Activated naive CD8-positive, alpha-beta T cell (primary cell): ENCODE measurements around the gene WDR43.

Experiments used
- H3K27ac Mint-ChIP-seq: one replicate; pipeline ENCODE4 v1.8.0; 2021; ENCODE audit warnings: mixed read lengths
- H3K27me3 Mint-ChIP-seq: one replicate; pipeline ENCODE4 v1.8.0; 2021; ENCODE audit warnings: mixed read lengths
- H3K36me3 Mint-ChIP-seq: one replicate; pipeline ENCODE4 v1.8.0; 2021; ENCODE audit warnings: mixed read lengths
- H3K4me1 Mint-ChIP-seq: one replicate; pipeline ENCODE4 v1.8.0; 2021; ENCODE audit warnings: low read depth, mixed read lengths
- H3K4me3 Mint-ChIP-seq: one replicate; pipeline ENCODE4 v1.8.0; 2021; ENCODE audit warnings: mild to moderate bottlenecking, mixed read lengths
- H3K9me3 Mint-ChIP-seq: one replicate; pipeline ENCODE4 v1.8.0; 2021; ENCODE audit warnings: low read depth, mixed read lengths

The WDR43 gene

GRCh38 chr2:28989973-28990372 lies 95.5 kb downstream of the WDR43 start:
- Mint-ChIP-seq H3K27ac (no peak overlapping the region), H3K9me3 (no peaks in the 10 kb centered on the region), H3K4me3 (no peak overlapping the region), H3K36me3 (no peaks in the 10 kb centered on the region), H3K27me3 (no peaks in the 10 kb centered on the region), H3K4me1 (no peaks in the 10 kb centered on the region)

GRCh38 chr2:28990445-28990844 lies 96.0 kb downstream of the WDR43 start:
- Mint-ChIP-seq H3K4me1 (no peaks in the 10 kb centered on the region), H3K36me3 (no peaks in the 10 kb centered on the region), H3K27ac (no peak overlapping the region), H3K4me3 (no peak overlapping the region), H3K9me3 (no peaks in the 10 kb centered on the region), H3K27me3 (no peaks in the 10 kb centered on the region)

- H3K4me3 Mint-ChIP-seq, result no peak overlapping the region
- no peaks in the 10 kb centered on the region for H3K9me3 Mint-ChIP-seq
- H3K36me3 Mint-ChIP-seq, result no peaks in the 10 kb centered on the region
- no peaks in the 10 kb centered on the region for H3K27me3 Mint-ChIP-seq
- H3K27ac Mint-ChIP-seq, result no peak overlapping the region
- no peaks in the 10 kb centered on the region for H3K4me1 Mint-ChIP-seq
Measured at GRCh38 chr2:28991021-28991420, 96.6 kb downstream of the WDR43 start.

- Mint-ChIP-seq H3K4me3 (no peak overlapping the region), H3K27me3 (no peaks in the 10 kb centered on the region), H3K27ac (no peak overlapping the region), H3K9me3 (no peaks in the 10 kb centered on the region), H3K36me3 (no peaks in the 10 kb centered on the region), H3K4me1 (no peaks in the 10 kb centered on the region)
Measured at GRCh38 chr2:28991460-28991859, 97.0 kb downstream of the WDR43 start.

- no peaks in the 10 kb centered on the region for H3K4me1 Mint-ChIP-seq
- no peak overlapping the region for H3K27ac Mint-ChIP-seq
- no peaks in the 10 kb centered on the region for H3K36me3 Mint-ChIP-seq
- H3K4me3 Mint-ChIP-seq, result no peak overlapping the region
- no peaks in the 10 kb centered on the region for H3K27me3 Mint-ChIP-seq
- no peaks in the 10 kb centered on the region for H3K9me3 Mint-ChIP-seq
Measured at GRCh38 chr2:28993206-28993960, 98.9 kb downstream of the WDR43 start.

- Mint-ChIP-seq H3K4me1 (no peaks in the 10 kb centered on the region), H3K9me3 (no peaks in the 10 kb centered on the region), H3K27ac (no peak overlapping the region), H3K4me3 (no peak overlapping the region), H3K36me3 (no peaks in the 10 kb centered on the region), H3K27me3 (no peaks in the 10 kb centered on the region)
Measured at GRCh38 chr2:28994074-28994473, 99.6 kb downstream of the WDR43 start.

GRCh38 chr2:28994679-28995078 lies 100.2 kb downstream of the WDR43 start:
- H3K4me1 Mint-ChIP-seq, result peaks cover 2% of the 10 kb centered on the region
- no peaks in the 10 kb centered on the region for H3K27me3 Mint-ChIP-seq
- no peak overlapping the region for H3K4me3 Mint-ChIP-seq
- H3K9me3 Mint-ChIP-seq, result no peaks in the 10 kb centered on the region
- H3K27ac Mint-ChIP-seq, result no peak overlapping the region
- H3K36me3 Mint-ChIP-seq, result no peaks in the 10 kb centered on the region

GRCh38 chr2:28995765-28996750 lies 101.6 kb downstream of the WDR43 start:
- H3K4me1 Mint-ChIP-seq, result peaks cover 15% of the 10 kb centered on the region
- no peak overlapping the region for H3K4me3 Mint-ChIP-seq
- H3K27ac Mint-ChIP-seq, result no peak overlapping the region
- no peaks in the 10 kb centered on the region for H3K36me3 Mint-ChIP-seq
- H3K27me3 Mint-ChIP-seq, result no peaks in the 10 kb centered on the region
- no peaks in the 10 kb centered on the region for H3K9me3 Mint-ChIP-seq

- H3K27ac Mint-ChIP-seq, result no peak overlapping the region
- no peaks in the 10 kb centered on the region for H3K36me3 Mint-ChIP-seq
- no peaks in the 10 kb centered on the region for H3K27me3 Mint-ChIP-seq
- H3K4me1 Mint-ChIP-seq, result peaks cover 23% of the 10 kb centered on the region
- H3K4me3 Mint-ChIP-seq, result no peak overlapping the region
- H3K9me3 Mint-ChIP-seq, result no peaks in the 10 kb centered on the region
Measured at GRCh38 chr2:28997237-28997846, 102.9 kb downstream of the WDR43 start.
